RWPE2 (cell line): Measurements from ENCODE around the gene EDEM2.
"Not testable (repeated sequence)": the region's sequence is repeated elsewhere in the genome, so short reads cannot be mapped to it uniquely, and the experiment has no call there.

ENCODE experiments used
- ATAC-seq: fragments of 200-7000 bp; cut with Tn5 transposase; 3 replicates; pipeline ENCODE4 v1.9.1; 2021; ENCODE audit warnings: low read depth
- DNase-seq: peaks from one replicate; pipeline ENCODE4 v3.0.0-alpha.2; 2020; ENCODE audit warnings: low spot score
- H3K27ac ChIP-seq: fragments of 450-650 bp; 2 replicates; pipeline ENCODE4 v1.5.1; 2017; ENCODE audit warnings: mild to moderate bottlenecking; ENCODE audit not compliant: poor library complexity, severe bottlenecking
- H3K27me3 ChIP-seq: fragments of 250-450 bp; sonication (Bioruptor Pico); 2 replicates; pipeline ENCODE4 v1.5.1; 2021; ENCODE audit warnings: mild to moderate bottlenecking, moderate library complexity; ENCODE audit not compliant: insufficient read depth, poor library complexity, severe bottlenecking
- H3K36me3 ChIP-seq: fragments of 250-450 bp; sonication (Bioruptor Pico); 2 replicates; pipeline ENCODE4 v1.5.1; 2020; ENCODE audit warnings: low read depth, mild to moderate bottlenecking, moderate library complexity
- H3K4me1 ChIP-seq: fragments of 250-450 bp; sonication (Bioruptor Pico); 2 replicates; pipeline ENCODE4 v1.5.1; 2021; ENCODE audit warnings: mild to moderate bottlenecking, moderate library complexity; ENCODE audit not compliant: insufficient read depth, poor library complexity, severe bottlenecking
- H3K4me3 ChIP-seq: fragments of 250-450 bp; sonication (Bioruptor Pico); 2 replicates; pipeline ENCODE4 v1.5.1; 2021; ENCODE audit warnings: mild to moderate bottlenecking, moderate library complexity; ENCODE audit not compliant: severe bottlenecking
- H3K9me3 ChIP-seq: fragments of 250-450 bp; sonication (Bioruptor Pico); 2 replicates; pipeline ENCODE4 v1.5.1; 2021; ENCODE audit warnings: mild to moderate bottlenecking, moderate library complexity; ENCODE audit not compliant: severe bottlenecking
- TF ChIP-seq, protein P1 (sequence below): fragments of 450-650 bp; IDR thresholded peaks from one replicate; pipeline ENCODE4 v1.5.1; 2017; ENCODE audit warnings: mild to moderate bottlenecking, moderate library complexity; ENCODE audit not compliant: poor library complexity, severe bottlenecking

Gene EDEM2

DNA sequence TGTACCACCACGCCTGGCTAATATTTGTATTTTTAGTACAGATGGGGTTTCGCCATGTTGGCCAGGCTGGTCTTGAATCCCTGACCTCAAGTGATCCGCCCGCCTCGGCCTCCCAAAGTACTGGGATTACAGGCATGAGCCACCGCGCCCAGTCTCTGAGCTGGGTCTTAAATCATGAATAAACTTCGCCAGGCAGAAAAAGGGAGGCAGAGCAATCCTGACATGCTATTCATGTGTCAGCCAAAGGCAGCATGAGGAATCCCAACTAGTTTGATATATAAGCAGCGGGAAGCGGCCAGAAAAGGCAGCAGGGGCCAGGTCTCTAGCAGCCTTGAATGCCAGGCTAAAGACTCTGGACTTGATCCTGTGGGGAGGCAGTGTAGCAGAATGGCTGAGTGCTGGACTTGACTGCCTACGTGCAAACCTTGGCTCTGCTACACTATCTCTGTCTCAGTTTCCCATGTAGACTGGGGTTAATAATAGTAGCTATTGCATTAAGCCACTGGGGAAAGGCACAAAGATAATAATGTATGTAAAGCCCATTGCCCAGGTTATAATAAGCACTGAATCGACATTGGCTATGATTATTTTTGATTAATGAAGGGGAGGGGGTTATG is 26.5 kb upstream of the EDEM2 start:
- H3K4me1 ChIP-seq = peaks cover 24% of the 10 kb centered on the region
- no peak for DNase-seq
- H3K4me3 ChIP-seq = no peak overlapping the region
- H3K9me3 ChIP-seq = no peaks in the 10 kb centered on the region
- H3K27ac ChIP-seq = peak overlapping the region; percentile 56
- no peaks in the 10 kb centered on the region for H3K27me3 ChIP-seq
- peaks cover 31% of the 10 kb centered on the region for H3K36me3 ChIP-seq
- ATAC-seq = no peak
- TF ChIP-seq, protein P1, sequence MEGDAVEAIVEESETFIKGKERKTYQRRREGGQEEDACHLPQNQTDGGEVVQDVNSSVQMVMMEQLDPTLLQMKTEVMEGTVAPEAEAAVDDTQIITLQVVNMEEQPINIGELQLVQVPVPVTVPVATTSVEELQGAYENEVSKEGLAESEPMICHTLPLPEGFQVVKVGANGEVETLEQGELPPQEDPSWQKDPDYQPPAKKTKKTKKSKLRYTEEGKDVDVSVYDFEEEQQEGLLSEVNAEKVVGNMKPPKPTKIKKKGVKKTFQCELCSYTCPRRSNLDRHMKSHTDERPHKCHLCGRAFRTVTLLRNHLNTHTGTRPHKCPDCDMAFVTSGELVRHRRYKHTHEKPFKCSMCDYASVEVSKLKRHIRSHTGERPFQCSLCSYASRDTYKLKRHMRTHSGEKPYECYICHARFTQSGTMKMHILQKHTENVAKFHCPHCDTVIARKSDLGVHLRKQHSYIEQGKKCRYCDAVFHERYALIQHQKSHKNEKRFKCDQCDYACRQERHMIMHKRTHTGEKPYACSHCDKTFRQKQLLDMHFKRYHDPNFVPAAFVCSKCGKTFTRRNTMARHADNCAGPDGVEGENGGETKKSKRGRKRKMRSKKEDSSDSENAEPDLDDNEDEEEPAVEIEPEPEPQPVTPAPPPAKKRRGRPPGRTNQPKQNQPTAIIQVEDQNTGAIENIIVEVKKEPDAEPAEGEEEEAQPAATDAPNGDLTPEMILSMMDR = no peak

DNA sequence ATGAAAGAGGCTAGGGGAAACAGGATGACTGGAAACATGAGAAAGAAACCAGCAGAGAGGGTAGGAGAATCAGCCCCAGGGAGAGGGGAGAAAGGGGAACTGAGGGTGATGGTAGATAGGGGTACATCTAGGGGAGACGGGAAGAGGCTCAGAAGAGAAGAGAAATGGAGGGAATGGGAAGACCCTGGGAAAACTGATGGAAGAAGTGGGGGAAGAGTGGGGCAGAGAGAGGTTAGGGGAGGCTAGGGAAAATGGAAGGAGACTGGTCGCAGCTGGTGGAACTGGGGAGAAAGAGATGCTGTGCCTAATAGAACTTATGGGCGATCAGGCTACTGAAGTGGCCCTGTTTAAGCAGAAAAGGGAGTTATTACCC is 25.3 kb upstream of the EDEM2 start:
- ATAC-seq (peak; percentile 3), DNase-seq (no peak)
- Histone ChIP-seq H3K9me3 (no peaks in the 10 kb centered on the region), H3K4me1 (peaks cover 24% of the 10 kb centered on the region), H3K4me3 (peak overlapping the region; percentile 43), H3K27ac (peak overlapping the region; percentile 56), H3K27me3 (no peaks in the 10 kb centered on the region), H3K36me3 (peaks cover 24% of the 10 kb centered on the region)
- TF ChIP-seq, protein P1 = no peak

DNA sequence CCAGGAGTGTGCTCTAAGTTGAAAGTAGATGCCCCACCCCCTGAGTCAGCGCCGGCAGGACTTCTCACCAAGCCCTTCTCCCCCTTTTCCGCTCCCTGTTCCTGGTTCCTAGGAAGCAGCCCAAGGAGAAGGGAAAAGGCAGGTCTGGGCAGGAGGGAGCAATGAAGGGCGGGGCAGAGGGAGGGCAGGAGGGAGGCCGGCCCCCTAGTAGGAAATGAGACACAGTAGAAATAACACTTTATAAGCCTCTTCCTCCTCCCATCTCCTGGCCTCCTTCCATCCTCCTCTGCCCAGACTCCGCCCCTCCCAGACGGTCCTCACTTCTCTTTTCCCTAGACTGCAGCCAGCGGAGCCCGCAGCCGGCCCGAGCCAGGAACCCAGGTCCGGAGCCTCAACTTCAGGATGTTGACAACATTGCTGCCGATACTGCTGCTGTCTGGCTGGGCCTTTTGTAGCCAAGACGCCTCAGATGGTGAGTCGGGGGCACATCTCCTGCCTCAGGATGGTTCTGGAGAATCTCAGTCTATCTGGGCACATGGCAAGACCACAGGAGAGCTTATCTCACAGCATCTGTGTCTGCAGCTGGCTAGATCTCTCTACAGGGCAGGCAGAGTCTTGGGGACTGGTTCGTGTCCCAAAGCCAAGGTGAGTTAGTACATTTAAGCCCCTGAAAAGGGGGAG is 24.8 kb upstream of the EDEM2 start, which contains the start of gene PROCR:
Gene PROCR (plus strand): TSS at position 320 of the 681 bp plus-strand sequence. CDS start 83 bp downstream, at position 403.
- Histone ChIP-seq H3K27me3 (no peaks in the 10 kb centered on the region), H3K9me3 (no peaks in the 10 kb centered on the region), H3K36me3 (peaks cover 19% of the 10 kb centered on the region), H3K4me3 (peak within 1 kb of the TSS; percentile 43), H3K27ac (peak within 1 kb of the TSS; percentile 56), H3K4me1 (peaks cover 24% of the 10 kb centered on the region)
- TF ChIP-seq, protein P1 = no peak
- ATAC-seq (peak; percentile 96), DNase-seq (peak; percentile 100)

DNA sequence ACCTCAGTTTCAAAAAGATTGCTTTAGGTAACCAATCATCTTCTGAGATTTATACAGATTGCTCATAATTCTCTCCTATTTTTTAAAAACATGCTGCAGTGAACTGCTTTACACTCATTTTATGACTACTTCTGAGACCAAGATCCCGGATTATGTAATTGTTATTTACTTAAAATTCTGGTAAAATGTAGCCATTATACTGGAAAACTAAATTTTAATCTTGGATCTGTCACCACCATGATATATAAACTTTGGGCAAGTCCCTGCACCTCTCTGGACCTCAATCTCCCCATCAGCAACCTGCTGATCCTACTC is 24.3 kb upstream of the EDEM2 start:
- H3K27me3 ChIP-seq = no peaks in the 10 kb centered on the region
- ATAC-seq = no peak
- H3K4me1 ChIP-seq = peaks cover 24% of the 10 kb centered on the region
- H3K4me3 ChIP-seq = no peak overlapping the region
- H3K9me3 ChIP-seq = no peaks in the 10 kb centered on the region
- TF ChIP-seq, protein P1 = no peak
- peak overlapping the region; percentile 56 for H3K27ac ChIP-seq
- DNase-seq = no peak
- peaks cover 14% of the 10 kb centered on the region for H3K36me3 ChIP-seq

DNA sequence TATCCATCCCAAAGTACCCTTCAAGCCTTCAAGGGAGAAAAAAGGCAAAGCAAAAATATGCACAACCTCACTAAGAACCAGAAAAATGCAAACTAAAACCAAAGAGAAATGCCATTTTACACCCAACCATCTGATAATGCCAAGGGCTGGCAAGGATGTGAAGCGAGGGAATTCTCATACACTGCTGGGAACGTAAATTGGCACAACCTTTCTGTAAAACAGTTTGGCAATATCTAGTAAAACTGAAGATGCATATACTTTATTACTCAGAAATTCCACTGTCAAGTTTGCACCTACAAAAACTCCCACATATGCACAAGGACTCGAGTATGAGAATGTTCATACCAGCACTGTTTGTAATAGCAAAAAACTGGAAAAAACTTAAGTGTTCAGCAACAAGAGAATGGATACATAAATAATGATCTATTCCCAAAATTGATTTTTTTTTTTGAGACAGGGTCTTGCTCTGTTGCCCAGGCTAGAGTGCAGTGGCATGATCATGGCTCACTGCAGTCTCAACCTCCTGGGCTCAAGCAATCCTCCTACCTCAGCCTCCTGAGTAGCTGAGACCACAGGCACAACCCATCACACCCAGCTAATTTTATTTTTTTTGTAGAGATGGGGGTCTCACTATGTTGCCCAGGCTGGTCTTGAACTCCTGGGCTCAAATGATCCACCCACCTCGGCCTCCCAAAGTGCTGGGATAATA is 21.7 kb upstream of the EDEM2 start:
- H3K27ac ChIP-seq, ATAC-seq, H3K9me3 ChIP-seq, H3K4me3 ChIP-seq, H3K36me3 ChIP-seq, H3K27me3 ChIP-seq, DNase-seq: not testable (repeated sequence)
- peaks cover 16% of the 10 kb centered on the region for H3K4me1 ChIP-seq
